Ectodermal cell (in vitro differentiated cells): ENCODE measurements around the gene C9orf152.
"Not testable (repeated sequence)": the region's sequence is repeated elsewhere in the genome, so short reads cannot be mapped to it uniquely, and the experiment has no call there.

ENCODE experiments used
- H3K27ac ChIP-seq: 2 replicates; pipeline ENCODE4 v1.7.0; 2013; ENCODE audit warnings: mild to moderate bottlenecking, low read depth, low read length; ENCODE audit not compliant: insufficient read depth, poor library complexity, severe bottlenecking
- H3K27me3 ChIP-seq: 2 replicates; pipeline ENCODE4 v1.7.0; 2013; ENCODE audit warnings: mild to moderate bottlenecking, low read length; ENCODE audit not compliant: insufficient read depth, control insufficient read depth, poor library complexity, severe bottlenecking
- H3K36me3 ChIP-seq: one replicate; pipeline ENCODE4 v1.7.0; 2013; ENCODE audit warnings: low read length; ENCODE audit not compliant: control insufficient read depth, insufficient read depth
- H3K4me1 ChIP-seq: one replicate; pipeline ENCODE4 v1.7.0; 2013; ENCODE audit warnings: low read length; ENCODE audit not compliant: control insufficient read depth, insufficient read depth
- H3K4me3 ChIP-seq: 2 replicates; pipeline ENCODE4 v1.7.0; 2013; ENCODE audit warnings: low read depth, low read length, control low read depth; ENCODE audit not compliant: insufficient read depth
- H3K9me3 ChIP-seq: 2 replicates; pipeline ENCODE4 v1.7.0; 2013; ENCODE audit warnings: mild to moderate bottlenecking, low read length, moderate library complexity; ENCODE audit not compliant: control insufficient read depth
- WGBS, 2 experiments: methylation state at CpG; one replicate each; pipeline ENCODE4 v1.1.7; 2013; ENCODE audit warnings: missing lambda C conversion rate in 2 of 2; 5-methylcytosine and 5-hydroxymethylcytosine counted together

The C9orf152 gene

GRCh38 chr9:110197330-110198187, 10.4 kb downstream of the C9orf152 start:
- no peaks in the 10 kb centered on the region for H3K4me1 ChIP-seq
- H3K36me3 ChIP-seq, result no peaks in the 10 kb centered on the region
- 88 to 90% methylated on average over 11 of the region's 11 CpGs for WGBS, 2 experiments
- no peaks in the 10 kb centered on the region for H3K9me3 ChIP-seq
- no peak overlapping the region for H3K27ac ChIP-seq
- no peaks in the 10 kb centered on the region for H3K27me3 ChIP-seq
- no peak overlapping the region for H3K4me3 ChIP-seq

GRCh38 chr9:110196084-110196499, 11.9 kb downstream of the C9orf152 start:
- H3K27me3 ChIP-seq, H3K4me1 ChIP-seq: not testable (repeated sequence)
- 85 to 89% methylated on average over 15 to 16 of the region's 16 CpGs for WGBS, 2 experiments

GRCh38 chr9:110192531-110193261, 15.3 kb downstream of the C9orf152 start:
- Histone ChIP-seq H3K27me3 (no peaks in the 10 kb centered on the region), H3K4me3 (no peak overlapping the region), H3K36me3 (no peaks in the 10 kb centered on the region), H3K4me1 (no peaks in the 10 kb centered on the region), H3K9me3 (no peaks in the 10 kb centered on the region), H3K27ac (no peak overlapping the region)
- whole genome bisulfite sequencing, 2 experiments, result 83 to 92% methylated on average over 5 of the region's 5 CpGs

More at GRCh38 chr9:110196084-110196499, 11.9 kb downstream of the C9orf152 start:
- H3K4me3 ChIP-seq, H3K27ac ChIP-seq, H3K36me3 ChIP-seq, H3K9me3 ChIP-seq: not testable (repeated sequence)

GRCh38 chr9:110191615-110192014, 16.3 kb downstream of the C9orf152 start:
- Histone ChIP-seq H3K4me1 (no peaks in the 10 kb centered on the region), H3K36me3 (no peaks in the 10 kb centered on the region), H3K27ac (no peak overlapping the region), H3K27me3 (no peaks in the 10 kb centered on the region), H3K4me3 (no peak overlapping the region), H3K9me3 (no peaks in the 10 kb centered on the region)
- 93 to 95% methylated on average over 2 of the region's 2 CpGs for WGBS, 2 experiments

- no peaks in the 10 kb centered on the region for H3K27me3 ChIP-seq
- no peaks in the 10 kb centered on the region for H3K9me3 ChIP-seq
- WGBS, 2 experiments, result 93% methylated on average over 6 of the region's 6 CpGs
- no peak overlapping the region for H3K4me3 ChIP-seq
- H3K36me3 ChIP-seq, result no peaks in the 10 kb centered on the region
- H3K27ac ChIP-seq, result no peak overlapping the region
- no peaks in the 10 kb centered on the region for H3K4me1 ChIP-seq
Measured at GRCh38 chr9:110189559-110190320, 18.2 kb downstream of the C9orf152 start.

GRCh38 chr9:110188991-110189390, 19.0 kb downstream of the C9orf152 start:
- Histone ChIP-seq H3K27ac (no peak overlapping the region), H3K9me3 (no peaks in the 10 kb centered on the region), H3K4me3 (no peak overlapping the region), H3K36me3 (no peaks in the 10 kb centered on the region), H3K4me1 (no peaks in the 10 kb centered on the region), H3K27me3 (no peaks in the 10 kb centered on the region)
- WGBS, 2 experiments, result 91 to 95% methylated on average over 3 to 4 of the region's 4 CpGs

GRCh38 chr9:110188101-110188500, 19.9 kb downstream of the C9orf152 start:
- Histone ChIP-seq H3K27ac (no peak overlapping the region), H3K36me3 (no peaks in the 10 kb centered on the region), H3K9me3 (no peaks in the 10 kb centered on the region), H3K4me1 (no peaks in the 10 kb centered on the region), H3K4me3 (no peak overlapping the region), H3K27me3 (no peaks in the 10 kb centered on the region)
- WGBS, 2 experiments, result 74 to 89% methylated on average over 4 of the region's 4 CpGs

- no peak overlapping the region for H3K4me3 ChIP-seq
Measured at GRCh38 chr9:110187126-110187525, 20.8 kb downstream of the C9orf152 start.

GRCh38 chr9:110186254-110186653, 21.7 kb downstream of the C9orf152 start:
- no peak overlapping the region for H3K27ac ChIP-seq

More at GRCh38 chr9:110187126-110187525, 20.8 kb downstream of the C9orf152 start:
- Histone ChIP-seq H3K36me3 (no peaks in the 10 kb centered on the region), H3K27ac (no peak overlapping the region), H3K27me3 (no peaks in the 10 kb centered on the region), H3K4me1 (no peaks in the 10 kb centered on the region), H3K9me3 (no peaks in the 10 kb centered on the region)
- 63 to 66% methylated on average over 2 of the region's 2 CpGs for WGBS, 2 experiments

GRCh38 chr9:110185806-110186205, 22.2 kb downstream of the C9orf152 start:
- Histone ChIP-seq H3K36me3 (no peaks in the 10 kb centered on the region), H3K27me3 (no peaks in the 10 kb centered on the region), H3K4me1 (no peaks in the 10 kb centered on the region), H3K4me3 (no peak overlapping the region), H3K9me3 (no peaks in the 10 kb centered on the region), H3K27ac (no peak overlapping the region)
- WGBS, 2 experiments, result 88 to 99% methylated on average over 1 to 2 of the region's 2 CpGs

More at GRCh38 chr9:110186254-110186653, 21.7 kb downstream of the C9orf152 start:
- no peaks in the 10 kb centered on the region for H3K36me3 ChIP-seq
- no peaks in the 10 kb centered on the region for H3K4me1 ChIP-seq
- no peaks in the 10 kb centered on the region for H3K9me3 ChIP-seq
- 92 to 97% methylated on average over 1 to 2 of the region's 2 CpGs for WGBS, 2 experiments
- H3K4me3 ChIP-seq, result no peak overlapping the region
- H3K27me3 ChIP-seq, result no peaks in the 10 kb centered on the region
